Naive B cell (primary cell): Measurements from ENCODE around the gene MAN1A1. TPM values are rescaled to one million over a fixed set of nuclear protein-coding genes. Genes with fewer than 3 reads are reported as not detected.
"Not testable (repeated sequence)": the region's sequence is repeated elsewhere in the genome, so short reads cannot be mapped to it uniquely, and the experiment has no call there.

Experiments used
- ATAC-seq, 2 donors: fragments of 150-1000 bp; cut with Tn5 transposase; 2 replicates each; pipeline ENCODE4 v1.10.0; 2021; ENCODE audit warnings: low read depth in 2 of 2, mild to moderate bottlenecking in 2 of 2, moderate library complexity in 2 of 2
- DNase-seq: peaks from one replicate; pipeline ENCODE4 v3.0.0; 2022
- H3K27ac Mint-ChIP-seq, 6 donors: one replicate each; pipeline ENCODE4 v1.8.0; 2020 to 2022; ENCODE audit warnings: mild to moderate bottlenecking in 6 of 6, mixed read lengths in 6 of 6, moderate library complexity in 5 of 6, inconsistent platforms in 2 of 6
- H3K27me3 Mint-ChIP-seq, 3 donors: one replicate each; pipeline ENCODE4 v1.8.0; 2021 to 2022; ENCODE audit warnings: mixed read lengths in 3 of 3, mild to moderate bottlenecking in 1 of 3
- H3K36me3 Mint-ChIP-seq, 2 donors: one replicate each; pipeline ENCODE4 v1.8.0; 2020 to 2022; ENCODE audit warnings: mixed read lengths in 2 of 2, inconsistent platforms in 1 of 2, mild to moderate bottlenecking in 1 of 2
- H3K4me1 Mint-ChIP-seq, 3 donors: one replicate each; pipeline ENCODE4 v1.8.0; 2020 to 2022; ENCODE audit warnings: mixed read lengths in 3 of 3, inconsistent platforms in 1 of 3, mild to moderate bottlenecking in 1 of 3, moderate library complexity in 1 of 3
- H3K4me3 Mint-ChIP-seq, 8 donors: one replicate each; pipeline ENCODE4 v1.8.0; 2020 to 2022; ENCODE audit warnings: mild to moderate bottlenecking in 8 of 8, mixed read lengths in 8 of 8, moderate library complexity in 8 of 8, inconsistent platforms in 2 of 8
- H3K9me3 Mint-ChIP-seq, 7 donors: one replicate each; pipeline ENCODE4 v1.8.0; 2020 to 2022; ENCODE audit warnings: mixed read lengths in 7 of 7, mild to moderate bottlenecking in 5 of 7, inconsistent platforms in 2 of 7, moderate library complexity in 1 of 7
- polyA plus RNA-seq, 6 donors: library from polyadenylated mRNA; unstranded; fragments of 300-500 nt; fragmentation: Illumina TruSeq; gene quantifications; one replicate each; pipeline ENCODE4 v1.2.3, GENCODE V29; 2021; ENCODE audit warnings: low read depth in 6 of 6

The MAN1A1 gene
- polyA plus RNA-seq, 6 donors from 2014 or later = 14.2 to 23.1 (median 19.0) TPM

GRCh38 chr6:119163006-119163405 lies 186.6 kb downstream of the MAN1A1 start:
- peaks cover 0 to 4% of the 10 kb centered on the region in 2 donors for H3K36me3 Mint-ChIP-seq
- DNase-seq = no peak
- no peak for ATAC-seq
- peaks cover 4 to 10% (median 10%) of the 10 kb centered on the region in 3 donors for H3K4me1 Mint-ChIP-seq
- H3K27ac Mint-ChIP-seq = peak overlapping the region in 1 of 6 donors; percentile 41
- peaks cover 5 to 40% (median 11%) of the 10 kb centered on the region in 3 donors for H3K27me3 Mint-ChIP-seq
- H3K9me3 Mint-ChIP-seq = no peaks in the 10 kb centered on the region
- H3K4me3 Mint-ChIP-seq = no peak overlapping the region

GRCh38 chr6:119162134-119162775 lies 187.3 kb downstream of the MAN1A1 start:
- H3K4me1 Mint-ChIP-seq = peaks cover 4 to 10% (median 10%) of the 10 kb centered on the region in 3 donors
- DNase-seq (no peak), ATAC-seq (no peak)
- H3K27me3 Mint-ChIP-seq = peaks cover 5 to 40% (median 11%) of the 10 kb centered on the region in 3 donors
- peaks cover 0 to 4% of the 10 kb centered on the region in 2 donors for H3K36me3 Mint-ChIP-seq
- H3K9me3 Mint-ChIP-seq = no peaks in the 10 kb centered on the region
- no peak overlapping the region for H3K4me3 Mint-ChIP-seq
- H3K27ac Mint-ChIP-seq = no peak overlapping the region

- Mint-ChIP-seq H3K27me3 (peaks cover 5 to 35% (median 8%) of the 10 kb centered on the region in 3 donors), H3K9me3 (no peaks in the 10 kb centered on the region), H3K4me3 (no peak overlapping the region), H3K36me3 (peaks cover 0 to 4% of the 10 kb centered on the region in 2 donors), H3K4me1 (peaks cover 4 to 10% (median 10%) of the 10 kb centered on the region in 3 donors), H3K27ac (no peak overlapping the region)
- ATAC-seq (no peak), DNase-seq (no peak)
Measured at GRCh38 chr6:119161438-119161837, 188.1 kb downstream of the MAN1A1 start.

GRCh38 chr6:119160911-119161310 lies 188.7 kb downstream of the MAN1A1 start:
- no peaks in the 10 kb centered on the region for H3K9me3 Mint-ChIP-seq
- H3K27me3 Mint-ChIP-seq = peaks cover 4 to 35% (median 5%) of the 10 kb centered on the region in 3 donors
- no peak for DNase-seq
- peaks cover 0 to 4% of the 10 kb centered on the region in 2 donors for H3K36me3 Mint-ChIP-seq
- H3K4me3 Mint-ChIP-seq = no peak overlapping the region
- peaks cover 4 to 10% (median 10%) of the 10 kb centered on the region in 3 donors for H3K4me1 Mint-ChIP-seq
- no peak overlapping the region for H3K27ac Mint-ChIP-seq
- no peak for ATAC-seq

GRCh38 chr6:119158057-119158848 lies 191.3 kb downstream of the MAN1A1 start:
- Mint-ChIP-seq H3K36me3 (no peaks in the 10 kb centered on the region), H3K27ac (no peak overlapping the region)

GRCh38 chr6:119157506-119157815 lies 192.1 kb downstream of the MAN1A1 start:
- Mint-ChIP-seq H3K27ac (no peak overlapping the region), H3K27me3 (peaks cover 4 to 38% (median 5%) of the 10 kb centered on the region in 3 donors), H3K36me3 (no peaks in the 10 kb centered on the region), H3K4me3 (no peak overlapping the region), H3K4me1 (no peaks in the 10 kb centered on the region), H3K9me3 (no peaks in the 10 kb centered on the region)
- no peak for ATAC-seq
- DNase-seq = no peak

More at GRCh38 chr6:119158057-119158848, 191.3 kb downstream of the MAN1A1 start:
- DNase-seq (no peak), ATAC-seq (no peak)
- Mint-ChIP-seq H3K4me3 (no peak overlapping the region), H3K9me3 (no peaks in the 10 kb centered on the region), H3K27me3 (peaks cover 4 to 38% (median 5%) of the 10 kb centered on the region in 3 donors), H3K4me1 (peaks cover 0 to 4% (median 3%) of the 10 kb centered on the region in 3 donors)

- Mint-ChIP-seq H3K9me3 (no peaks in the 10 kb centered on the region), H3K27ac (no peak overlapping the region), H3K4me3 (no peak overlapping the region), H3K36me3 (no peaks in the 10 kb centered on the region), H3K4me1 (no peaks in the 10 kb centered on the region), H3K27me3 (peaks cover 4 to 32% (median 5%) of the 10 kb centered on the region in 3 donors)
- no peak for ATAC-seq
- DNase-seq = no peak
Measured at GRCh38 chr6:119156757-119157505, 192.6 kb downstream of the MAN1A1 start.

- H3K4me1 Mint-ChIP-seq, H3K9me3 Mint-ChIP-seq, DNase-seq, ATAC-seq, H3K36me3 Mint-ChIP-seq, H3K27ac Mint-ChIP-seq, H3K4me3 Mint-ChIP-seq: not testable (repeated sequence)
- peaks cover 0 to 24% (median 5%) of the 10 kb centered on the region in 3 donors for H3K27me3 Mint-ChIP-seq
Measured at GRCh38 chr6:119156082-119156481, 193.5 kb downstream of the MAN1A1 start.

GRCh38 chr6:119152187-119152586 lies 197.4 kb downstream of the MAN1A1 start:
- DNase-seq (no peak), ATAC-seq (no peak)
- H3K4me1 Mint-ChIP-seq = peaks cover 0 to 5% (median 0%) of the 10 kb centered on the region in 3 donors
- H3K9me3 Mint-ChIP-seq = no peaks in the 10 kb centered on the region
- peaks cover 0 to 7% (median 4%) of the 10 kb centered on the region in 3 donors for H3K27me3 Mint-ChIP-seq
- H3K4me3 Mint-ChIP-seq = no peak overlapping the region
- H3K27ac Mint-ChIP-seq = peak overlapping the region in 1 of 6 donors; percentile 17
- no peaks in the 10 kb centered on the region for H3K36me3 Mint-ChIP-seq

GRCh38 chr6:119148825-119149525 lies 200.6 kb downstream of the MAN1A1 start:
- Mint-ChIP-seq H3K4me1 (peaks cover 0 to 5% (median 0%) of the 10 kb centered on the region in 3 donors), H3K4me3 (no peak overlapping the region), H3K9me3 (no peaks in the 10 kb centered on the region), H3K27me3 (peaks cover 0 to 4% (median 0%) of the 10 kb centered on the region in 3 donors), H3K27ac (no peak overlapping the region), H3K36me3 (no peaks in the 10 kb centered on the region)
- ATAC-seq = no peak
- no peak for DNase-seq

GRCh38 chr6:119148098-119148824 lies 201.3 kb downstream of the MAN1A1 start:
- Mint-ChIP-seq H3K27ac (no peak overlapping the region), H3K4me3 (no peak overlapping the region), H3K27me3 (peaks cover 0 to 4% (median 0%) of the 10 kb centered on the region in 3 donors), H3K9me3 (no peaks in the 10 kb centered on the region), H3K4me1 (peaks cover 0 to 5% (median 0%) of the 10 kb centered on the region in 3 donors), H3K36me3 (no peaks in the 10 kb centered on the region)
- DNase-seq (no peak), ATAC-seq (no peak)
